Stomach (tissue), 9 donors: Measurements from ENCODE around the gene GPRIN2. TPM values are rescaled to one million over a fixed set of nuclear protein-coding genes. Genes with fewer than 3 reads are reported as not detected.
"Not testable (repeated sequence)": the region's sequence is repeated elsewhere in the genome, so short reads cannot be mapped to it uniquely, and the experiment has no call there.

Experiments used
- DNase-seq, 2 donors: peaks; one replicate each; pipeline versions ENCODE4 v3.0.0 to v3.0.0-alpha.2; 2013 to 2019
- H3K27ac ChIP-seq, 5 donors: fragments of 200-600 bp in 4 of 5; sonication (generic) in 4 of 5; one replicate each; pipeline ENCODE4 v1.5.1; 2013 to 2019; ENCODE audit warnings: mild to moderate bottlenecking in 1 of 5, moderate library complexity in 1 of 5
- H3K27me3 ChIP-seq, 3 donors: fragments of 200-600 bp; sonication (generic); one replicate each; pipeline ENCODE4 v1.5.1; 2017 to 2019; ENCODE audit warnings: mixed run types in 1 of 3
- H3K36me3 ChIP-seq, 4 donors: fragments of 200-600 bp; sonication (generic); 1 replicate in 3 of 4; 2 replicates in 1 of 4; pipeline ENCODE4 v1.5.1; 2016 to 2019
- H3K4me1 ChIP-seq, 4 donors: fragments of 200-600 bp; sonication (generic); one replicate each; pipeline ENCODE4 v1.5.1; 2016 to 2019
- H3K4me3 ChIP-seq, 4 donors: fragments of 200-600 bp; sonication (generic) in 3 of 4; one replicate each; pipeline ENCODE4 v1.5.1; 2016 to 2019; ENCODE audit warnings: mild to moderate bottlenecking in 1 of 4
- H3K9me3 ChIP-seq, 4 donors: fragments of 200-600 bp; sonication (generic); one replicate each; pipeline ENCODE4 v1.5.1; 2016 to 2019
- CTCF ChIP-seq, 7 experiments: fragments of 450-650 bp in 4 of 7; fragments of 200-600 bp in 3 of 7; sonication (generic) in 3 of 7; IDR thresholded peaks; one replicate each; pipeline ENCODE4 v1.5.1; 2016 to 2019; ENCODE audit warnings: antibody characterized with exemption in 7 of 7, control low read depth in 2 of 7, mild to moderate bottlenecking in 1 of 7
- EP300 ChIP-seq: sonication (generic); formaldehyde crosslinking; IDR thresholded peaks from one replicate; pipeline ENCODE4 v1.6.1; 2017; ENCODE audit warnings: antibody characterized with exemption
- POLR2AphosphoS5 ChIP-seq, 3 donors: sonication (generic); formaldehyde crosslinking; IDR thresholded peaks; one replicate each; pipeline ENCODE4 v1.6.1; 2016; ENCODE audit warnings: antibody characterized with exemption in 3 of 3
- WGBS, 5 donors: extraction: QIAGEN DNeasy Blood & Tissue Kit in 3 of 5; methylation state at CpG; one replicate each; pipeline versions ENCODE4 v1.1.5 to v1.1.7; 2013 to 2018; 5-methylcytosine and 5-hydroxymethylcytosine counted together
- intact Hi-C: fragments of 100-400 bp; cut with DNase I; formaldehyde crosslinking; loops from one replicate; pipeline ENCODE4 v1.15.1; 2023; ENCODE audit warnings: low total_unique reads
- polyA plus RNA-seq, 3 donors: library from polyadenylated mRNA; stranded (reverse); fragments of 200-250 nt; gene quantifications; one replicate each; pipeline ENCODE4 v1.2.3, GENCODE V29; 2013
- total RNA-seq, 5 donors: library from RNA; depleted of rRNA; stranded (reverse); fragments of >200 nt; gene quantifications; one replicate each; pipeline versions ENCODE4 v1.1.0 to v1.2.3, GENCODE V29; 2014 to 2016
- donor health status: healthy with polysubstance abuse.
- donor health status: Bipolar disorder and iron deficiency.
- donor health status: healthy.

GPRIN2 gene
- total and polyA plus RNA-seq, 8 donors: 3.5 to 27.8 (median 11.1) TPM

GRCh38 chr10:46514431-46514861 lies 42.0 kb downstream of the GPRIN2 start:
- TF ChIP-seq POLR2AphosphoS5 (IDR thresholded peaks at IDR 0.05) (no peak), EP300 (no peak), CTCF (IDR thresholded peaks at IDR 0.05) (no peak)
- no peak for DNase-seq
- no peaks in the 10 kb centered on the region for H3K9me3 ChIP-seq
- intact Hi-C loops: no loop called here
- no peak overlapping the region for H3K27ac ChIP-seq
- H3K4me3 ChIP-seq: no peak overlapping the region
- no peaks in the 10 kb centered on the region for H3K27me3 ChIP-seq
- 75 to 86% (median 80%) methylated on average over 6 of the region's 6 CpGs for WGBS, 5 donors
- no peaks in the 10 kb centered on the region for H3K4me1 ChIP-seq
- H3K36me3 ChIP-seq: no peaks in the 10 kb centered on the region

GRCh38 chr10:46513333-46513732 lies 43.1 kb downstream of the GPRIN2 start:
- H3K27me3 ChIP-seq, DNase-seq, H3K4me3 ChIP-seq, H3K9me3 ChIP-seq, H3K36me3 ChIP-seq, H3K4me1 ChIP-seq, H3K27ac ChIP-seq, intact Hi-C loops: not testable (repeated sequence)
- WGBS, 5 donors: no CpG with 5 or more reads among the region's 8 CpGs

- H3K9me3 ChIP-seq, H3K4me3 ChIP-seq, H3K27ac ChIP-seq, intact Hi-C loops, DNase-seq, H3K4me1 ChIP-seq, H3K36me3 ChIP-seq, H3K27me3 ChIP-seq: not testable (repeated sequence)
- 78 to 100% (median 96%) methylated on average over 1 to 3 of the region's 7 CpGs; no CpG with 5 or more reads in 1 of the 5 donors for WGBS, 5 donors
These were observed 43.7 kb downstream of the GPRIN2 start for GRCh38 chr10:46512725-46513124.

- not testable (repeated sequence) for H3K4me1 ChIP-seq
These were observed 44.5 kb downstream of the GPRIN2 start for GRCh38 chr10:46512002-46512401.

More at GRCh38 chr10:46512002-46512401, 44.5 kb downstream of the GPRIN2 start:
- H3K9me3 ChIP-seq, H3K27ac ChIP-seq, H3K36me3 ChIP-seq, H3K27me3 ChIP-seq, DNase-seq, H3K4me3 ChIP-seq, intact Hi-C loops: not testable (repeated sequence)
- no CpG with 5 or more reads among the region's 5 CpGs for WGBS, 5 donors

Other genes with a start within 250 kb of the GPRIN2 start
- 1 to 10 TPM in 1 of 5 donors, not detected in 4; 2.6 TPM for gene ANXA8L1, start 180.9 kb downstream of the GPRIN2 start, total RNA-seq
- 10 to 100 TPM in 1 of 3 donors, not detected in 2; 80.2 TPM for gene ANXA8L1, start 180.9 kb downstream of the GPRIN2 start, polyA plus RNA-seq
- 10 to 100 TPM in 1 of 5 donors, 1 to 10 TPM in 1, not detected in 3; 3.0 to 22.9 TPM for gene NPY4R, start 90.7 kb downstream of the GPRIN2 start, total RNA-seq
- under 1 TPM in 1 of 3 donors, not detected in 2; 0.19 TPM for gene NPY4R, start 90.7 kb downstream of the GPRIN2 start, polyA plus RNA-seq
- 10 to 100 TPM in 1 of 5 donors, 1 to 10 TPM in 1, under 1 TPM in 1, not detected in 2; 0.29 to 85.8 (median 2.9) TPM for gene SYT15, start 22.5 kb upstream of the GPRIN2 start, total RNA-seq
- under 1 TPM; 0.12 to 0.95 (median 0.92) TPM for gene SYT15, start 22.5 kb upstream of the GPRIN2 start, polyA plus RNA-seq